Right hindlimb (tissue), 1 donor: ENCODE data around the gene OR51M1.

Experiments
- DNase-seq: peaks from one replicate; pipeline ENCODE4 v3.0.0-alpha.2; 2018

OR51M1 gene

DNA sequence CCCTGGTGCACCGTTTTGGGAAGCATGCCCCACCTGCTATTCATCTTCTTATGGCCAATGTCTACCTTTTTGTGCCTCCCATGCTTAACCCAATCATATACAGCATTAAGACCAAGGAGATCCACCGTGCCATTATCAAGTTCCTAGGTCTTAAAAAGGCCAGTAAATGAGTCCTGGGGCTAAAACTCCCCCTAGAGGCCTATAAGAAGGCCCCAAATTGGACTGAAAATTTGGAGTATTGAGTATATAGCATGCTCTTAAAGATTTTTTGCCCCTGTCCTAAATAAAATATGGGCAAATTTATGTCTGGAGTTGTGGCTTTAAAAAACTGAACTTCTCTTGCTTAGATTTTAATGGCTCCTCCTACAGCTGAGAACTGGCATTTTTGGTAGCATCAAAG lies 6.6 kb downstream of the OR51M1 start:
- DNase-seq: no peak

DNA sequence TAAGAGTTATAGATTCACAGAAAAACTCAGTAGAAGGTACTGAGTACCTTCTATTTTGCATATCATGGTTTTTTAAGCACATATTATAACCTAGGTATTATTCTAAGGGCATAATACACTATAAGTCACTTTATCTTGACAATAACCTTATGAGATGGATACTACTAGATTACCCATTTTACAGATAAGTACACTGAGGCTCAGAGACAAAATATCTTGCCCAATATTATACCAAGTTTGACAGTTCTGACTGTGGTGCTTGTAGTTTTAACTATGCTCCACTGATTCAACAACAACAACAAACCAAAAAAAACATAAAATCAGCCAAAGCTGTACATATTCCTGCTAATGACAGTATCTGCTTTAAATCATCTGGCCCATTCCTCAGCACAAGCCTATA lies 10.5 kb downstream of the OR51M1 start:
- DNase-seq: no peak

DNA sequence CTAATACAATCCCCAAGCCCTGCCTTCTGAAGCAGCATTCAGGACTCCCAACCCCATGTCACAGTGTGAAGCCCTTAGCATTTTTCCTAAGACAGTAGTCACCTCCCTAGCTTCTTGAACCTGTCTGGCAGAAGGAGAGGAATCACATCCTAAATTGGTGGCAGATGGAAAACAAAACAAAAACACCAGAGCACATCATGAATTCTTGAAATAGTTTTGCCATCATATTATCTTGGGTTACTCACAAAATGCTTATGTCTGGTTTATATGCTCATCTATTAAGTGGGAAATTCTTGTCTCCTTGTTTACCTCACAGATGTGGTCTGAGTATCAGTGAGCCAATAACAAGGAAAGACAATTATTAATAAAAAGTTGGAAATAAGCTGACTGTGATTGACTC lies 15.3 kb downstream of the OR51M1 start:
- DNase-seq: no peak

DNA sequence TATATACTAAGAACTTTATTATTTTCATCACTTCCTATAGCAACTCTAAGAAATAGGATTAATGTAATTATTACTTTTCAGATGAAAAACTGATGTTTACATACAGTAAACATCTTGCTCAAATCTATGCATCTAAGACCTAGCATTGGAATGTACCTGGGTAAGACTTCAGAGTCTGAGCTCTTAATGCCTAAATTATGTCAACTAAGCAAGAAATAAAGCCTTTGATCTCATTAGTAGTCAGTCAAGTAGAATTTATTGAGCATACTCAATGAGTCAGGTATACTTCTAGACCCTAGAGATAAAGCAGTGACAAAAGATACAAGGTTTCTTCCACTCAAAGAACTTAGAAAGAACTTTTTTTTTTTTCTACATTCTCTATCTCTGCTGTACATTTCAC lies 21.6 kb downstream of the OR51M1 start:
- no peak for DNase-seq

DNA sequence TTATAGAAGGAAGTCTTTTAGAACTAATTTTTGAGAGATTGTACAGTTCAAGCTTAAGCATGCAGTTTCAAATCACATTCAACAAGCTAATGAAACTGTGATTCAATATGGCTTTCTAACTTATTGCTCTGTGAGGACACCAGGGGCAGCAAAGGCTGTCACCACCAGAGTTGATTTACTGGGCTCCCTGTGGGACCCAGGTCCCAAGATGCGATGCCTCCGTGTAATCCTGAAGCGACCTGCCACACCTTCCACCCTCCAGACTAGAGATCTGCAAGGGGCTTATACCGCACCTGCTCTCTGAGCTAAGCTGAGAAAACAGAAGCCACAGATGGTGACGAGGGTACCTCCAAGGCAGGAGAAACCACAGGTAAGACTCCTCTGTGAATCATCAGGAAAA lies 37.4 kb downstream of the OR51M1 start:
- DNase-seq: no peak

DNA sequence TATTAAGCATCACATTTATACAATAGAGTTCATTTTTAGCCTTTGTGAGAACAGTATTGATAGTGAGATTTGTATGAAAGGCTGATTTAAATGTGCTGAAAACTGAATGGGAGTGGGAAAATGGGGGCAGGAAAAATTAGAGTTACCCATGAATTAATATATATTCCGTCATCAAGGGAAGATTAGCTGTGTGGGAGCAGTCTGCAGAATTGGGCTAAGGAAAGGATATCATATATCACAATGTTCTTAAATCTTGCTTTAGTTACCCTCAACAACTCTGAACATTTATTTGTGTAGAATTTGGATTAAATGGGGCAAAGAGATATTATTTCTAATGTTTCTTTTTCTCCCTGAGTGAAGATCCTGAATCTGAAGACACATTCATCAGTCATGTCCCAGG lies 38.2 kb downstream of the OR51M1 start, which contains the start of gene OR51Q1:
OR51Q1 (plus strand) TSS at position 301 of the 400 bp plus-strand sequence; CDS start at position 391, 90 bp downstream.
- no peak for DNase-seq

DNA sequence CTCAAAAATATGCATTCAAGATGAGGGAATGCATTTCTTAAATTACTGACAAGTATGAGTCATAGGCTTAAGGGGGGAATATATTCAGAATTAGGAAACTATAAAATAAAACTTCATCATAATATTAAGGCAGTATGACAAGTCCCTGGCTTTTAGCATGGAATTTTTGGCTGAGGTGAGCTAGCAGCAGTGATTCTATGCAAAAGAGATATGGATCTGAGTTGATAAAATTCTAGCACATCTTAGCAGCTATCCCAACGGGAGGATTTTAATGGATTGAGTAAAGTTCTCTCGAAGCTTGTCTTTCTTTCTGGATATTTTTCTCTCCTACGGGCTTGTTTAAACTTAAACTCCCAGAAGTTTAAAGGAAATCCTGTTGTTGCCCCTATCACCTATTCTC lies 39.5 kb downstream of the OR51M1 start:
- DNase-seq: no peak

DNA sequence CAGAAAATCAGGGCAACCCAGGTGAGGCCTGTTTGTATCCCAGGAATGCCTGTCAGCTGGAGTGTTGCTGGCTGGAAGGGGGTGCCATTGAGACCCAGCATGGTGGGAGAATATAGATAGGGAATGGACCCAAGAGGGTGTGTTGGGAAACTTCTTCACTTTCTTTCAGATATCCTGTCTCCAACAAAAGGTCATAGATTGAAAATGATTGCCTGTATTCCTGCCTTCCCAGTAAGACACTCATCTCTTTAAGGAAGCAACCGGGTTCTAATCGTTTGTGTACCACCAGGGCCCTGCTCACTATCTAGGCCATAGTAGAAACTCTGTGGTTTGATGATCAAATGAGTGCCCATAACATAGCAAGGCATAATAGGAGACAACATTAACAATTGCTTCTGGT lies 57.8 kb downstream of the OR51M1 start, which contains the start of gene OR51I1:
OR51I1 (minus strand) TSS at position 101 of the 400 bp plus-strand sequence; CDS start at position 101, 0 bp downstream.
- no peak for DNase-seq
